OCI-LY7 (cell line): ENCODE measurements around the gene LUC7L3. TPM values are rescaled to one million over a fixed set of nuclear protein-coding genes. Genes with fewer than 3 reads are reported as not detected.

Source experiments
- BruUV-seq: library from RNA; stranded (reverse); fragments of 400-500 nt; replicated peaks from 2 replicates; lab custom pipeline; 2021; lab: Mats Ljungman, UMichigan
- CTCF ChIA-PET: fragments of 300-600 bp; sonication (Branson Sonifier 250); formaldehyde crosslinking; loops from one replicate; lab custom pipeline; 2022; ENCODE audit warnings: antibody characterized with exemption; ENCODE audit not compliant: unreplicated experiment; lab: Charles Lee
- POLR2A ChIA-PET: fragments of 300-600 bp; sonication (Branson Sonifier 250); formaldehyde crosslinking; loops from one replicate; lab custom pipeline; 2022; ENCODE audit warnings: antibody characterized with exemption; lab: Charles Lee
- DNase-seq: peaks from one replicate; pipeline ENCODE4 v3.0.0-alpha.2; 2015; ENCODE audit warnings: low spot score
- H2AFZ ChIP-seq: fragments of 200-600 bp; sonication (generic), shearing (Covaris generic); 2 replicates; pipeline ENCODE4 v1.6.1; 2014; ENCODE audit warnings: mild to moderate bottlenecking, antibody characterized with exemption, low read length, moderate library complexity
- H3K27ac ChIP-seq: fragments of 200-600 bp; sonication (generic); 2 replicates; pipeline ENCODE4 v1.5.1; 2014; ENCODE audit warnings: mixed run types, low read depth, mild to moderate bottlenecking, moderate library complexity, low read length, inconsistent platforms; ENCODE audit not compliant: poor library complexity, severe bottlenecking
- H3K36me3 ChIP-seq: fragments of 200-600 bp; sonication (generic); 2 replicates; pipeline ENCODE4 v1.6.1; 2014; ENCODE audit warnings: mild to moderate bottlenecking, antibody characterized with exemption, low read length, moderate library complexity, mixed read lengths; ENCODE audit not compliant: insufficient read depth
- H3K4me1 ChIP-seq: fragments of 200-600 bp; sonication (generic); 2 replicates; pipeline ENCODE4 v1.5.1; 2014; ENCODE audit warnings: mild to moderate bottlenecking, low read length; ENCODE audit not compliant: insufficient read depth, poor library complexity, severe bottlenecking
- H3K4me2 ChIP-seq: fragments of 200-600 bp; sonication (generic); 2 replicates; pipeline ENCODE4 v1.6.1; 2014; ENCODE audit warnings: mild to moderate bottlenecking, low read length
- H3K4me3 ChIP-seq: fragments of 200-600 bp; sonication (generic); 2 replicates; pipeline ENCODE4 v1.5.1; 2014; ENCODE audit warnings: mild to moderate bottlenecking, low read depth, low read length; ENCODE audit not compliant: poor library complexity, severe bottlenecking
- H3K79me2 ChIP-seq: fragments of 200-600 bp; sonication (generic); 2 replicates; pipeline ENCODE4 v1.6.1; 2016; ENCODE audit warnings: low read depth, mild to moderate bottlenecking, low read length, moderate library complexity, mixed read lengths; ENCODE audit not compliant: insufficient read depth
- H3K9me2 ChIP-seq: fragments of 200-600 bp; sonication (generic); 2 replicates; pipeline ENCODE4 v1.6.1; 2016; ENCODE audit warnings: mild to moderate bottlenecking, low read length, mixed read lengths; ENCODE audit not compliant: insufficient read depth
- H3K9me3 ChIP-seq: fragments of 200-600 bp; sonication (generic); 2 replicates; pipeline ENCODE4 v1.6.1; 2014; ENCODE audit warnings: mild to moderate bottlenecking, mixed run types, low read length, mixed read lengths
- H4K20me1 ChIP-seq: fragments of 200-600 bp; sonication (generic); 2 replicates; pipeline ENCODE4 v1.6.1; 2014; ENCODE audit warnings: mild to moderate bottlenecking, antibody characterized with exemption, low read length, moderate library complexity, mixed read lengths; ENCODE audit not compliant: insufficient read depth
- EZH2phosphoT487 ChIP-seq: fragments of 200-600 bp; sonication (generic); IDR thresholded peaks from 2 replicates; pipeline ENCODE4 v1.6.1; 2018; ENCODE audit warnings: low read depth, borderline replicate concordance, mild to moderate bottlenecking, mixed run types, antibody characterized with exemption, low read length, moderate library complexity, mixed read lengths
- intact Hi-C: fragments of 100-400 bp; cut with micrococcal nuclease; formaldehyde crosslinking; loops from one replicate; pipeline ENCODE4 v1.10.0; 2022; ENCODE audit not compliant: unreplicated experiment
- total RNA-seq, 2 experiments: library from RNA; depleted of rRNA in 1 of 2; stranded (reverse); fragments of >200 nt in 1 of 2; shearing (Covaris generic) in 1 of 2; gene quantifications; 2 replicates each; pipeline ENCODE4 v1.2.3, GENCODE V29; 2014 to 2022
- TF ChIP-seq, protein P1 (sequence below): fragments of 200-600 bp; sonication (generic); conservative IDR thresholded peaks from 2 replicates; pipeline ENCODE4 v1.5.1; 2014; ENCODE audit warnings: mild to moderate bottlenecking, antibody characterized with exemption, low read length, moderate library complexity, mixed read lengths

The LUC7L3 gene
- total RNA-seq, 2 experiments from 2014 or later: 109 to 190 TPM

DNA sequence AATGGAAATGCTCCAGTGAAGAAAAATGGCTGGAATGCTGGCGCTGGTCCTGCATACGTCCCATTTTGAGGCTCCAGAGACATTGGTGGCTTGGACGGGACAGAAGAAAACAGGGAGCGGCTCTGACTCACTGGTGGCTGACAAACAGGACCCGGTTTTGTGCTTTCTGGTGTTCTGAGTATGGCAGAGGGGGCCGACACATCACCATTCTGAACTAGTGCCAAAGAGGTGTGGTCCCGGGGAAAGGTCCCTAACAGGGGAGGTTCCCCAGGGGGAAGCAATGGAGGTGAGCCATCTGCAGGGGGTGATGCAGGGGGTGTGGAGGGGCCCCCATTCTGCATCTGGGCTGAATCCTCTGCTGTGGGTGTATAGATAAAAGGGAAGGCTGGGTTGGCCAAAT is 20.0 kb upstream of the LUC7L3 start:
- Histone ChIP-seq H2AFZ (no peak overlapping the region), H3K4me1 (no peaks in the 10 kb centered on the region), H3K36me3 (peaks cover 95% of the 10 kb centered on the region), H3K79me2 (peaks cover 23% of the 10 kb centered on the region; the same call in 1 of the 2 replicates), H3K4me2 (no peak overlapping the region), H4K20me1 (no peaks in the 10 kb centered on the region; the same call in 1 of the 2 replicates), H3K9me2 (no peaks in the 10 kb centered on the region), H3K9me3 (no peaks in the 10 kb centered on the region), H3K4me3 (no peak overlapping the region), H3K27ac (no peak overlapping the region)
- no peak for DNase-seq
- intact Hi-C loops: no loop called here
- POLR2A ChIA-PET: no interaction called here
- CTCF ChIA-PET: no interaction called here
- TF ChIP-seq EZH2phosphoT487: no peak
- TF ChIP-seq, protein P1, sequence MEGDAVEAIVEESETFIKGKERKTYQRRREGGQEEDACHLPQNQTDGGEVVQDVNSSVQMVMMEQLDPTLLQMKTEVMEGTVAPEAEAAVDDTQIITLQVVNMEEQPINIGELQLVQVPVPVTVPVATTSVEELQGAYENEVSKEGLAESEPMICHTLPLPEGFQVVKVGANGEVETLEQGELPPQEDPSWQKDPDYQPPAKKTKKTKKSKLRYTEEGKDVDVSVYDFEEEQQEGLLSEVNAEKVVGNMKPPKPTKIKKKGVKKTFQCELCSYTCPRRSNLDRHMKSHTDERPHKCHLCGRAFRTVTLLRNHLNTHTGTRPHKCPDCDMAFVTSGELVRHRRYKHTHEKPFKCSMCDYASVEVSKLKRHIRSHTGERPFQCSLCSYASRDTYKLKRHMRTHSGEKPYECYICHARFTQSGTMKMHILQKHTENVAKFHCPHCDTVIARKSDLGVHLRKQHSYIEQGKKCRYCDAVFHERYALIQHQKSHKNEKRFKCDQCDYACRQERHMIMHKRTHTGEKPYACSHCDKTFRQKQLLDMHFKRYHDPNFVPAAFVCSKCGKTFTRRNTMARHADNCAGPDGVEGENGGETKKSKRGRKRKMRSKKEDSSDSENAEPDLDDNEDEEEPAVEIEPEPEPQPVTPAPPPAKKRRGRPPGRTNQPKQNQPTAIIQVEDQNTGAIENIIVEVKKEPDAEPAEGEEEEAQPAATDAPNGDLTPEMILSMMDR: no peak
- no TSS peak for BruUV-seq

DNA sequence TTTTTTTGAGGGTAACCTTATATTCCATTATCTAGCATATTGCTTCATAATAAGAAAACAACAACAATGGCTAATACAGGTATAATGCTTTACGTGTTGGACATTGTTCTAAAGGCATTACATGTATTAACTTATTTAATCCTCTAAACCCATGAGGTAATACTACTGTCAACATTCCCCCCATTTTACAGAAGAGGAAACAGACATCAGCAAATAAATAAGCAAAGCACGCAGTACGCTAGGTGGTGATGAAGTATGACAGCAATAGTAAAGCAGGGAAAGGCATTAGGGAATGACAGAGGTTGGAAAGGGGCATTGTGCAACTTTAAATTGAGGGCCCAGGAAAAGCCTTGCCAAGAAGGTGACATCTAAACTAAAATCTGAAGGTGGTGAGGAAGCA is 16.2 kb upstream of the LUC7L3 start:
- Histone ChIP-seq H3K9me2 (no peaks in the 10 kb centered on the region), H3K4me2 (peak overlapping the region; percentile 22; the same call in 1 of the 2 replicates), H3K36me3 (peaks cover 73% of the 10 kb centered on the region), H3K9me3 (no peaks in the 10 kb centered on the region), H3K4me1 (peaks cover 8% of the 10 kb centered on the region), H2AFZ (no peak overlapping the region), H3K4me3 (no peak overlapping the region), H3K79me2 (peaks cover 52% of the 10 kb centered on the region), H4K20me1 (no peaks in the 10 kb centered on the region; the same call in 1 of the 2 replicates), H3K27ac (no peak overlapping the region)
- no TSS peak for BruUV-seq
- intact Hi-C loops: loop anchor here (10.0 kb wide), 1 partner anchor 218 kb away; no protein-coding TSS in a partner anchor
- POLR2A ChIA-PET: no interaction called here
- no peak for TF ChIP-seq EZH2phosphoT487
- TF ChIP-seq, protein P1: no peak
- no peak for DNase-seq
- CTCF ChIA-PET: no interaction called here

DNA sequence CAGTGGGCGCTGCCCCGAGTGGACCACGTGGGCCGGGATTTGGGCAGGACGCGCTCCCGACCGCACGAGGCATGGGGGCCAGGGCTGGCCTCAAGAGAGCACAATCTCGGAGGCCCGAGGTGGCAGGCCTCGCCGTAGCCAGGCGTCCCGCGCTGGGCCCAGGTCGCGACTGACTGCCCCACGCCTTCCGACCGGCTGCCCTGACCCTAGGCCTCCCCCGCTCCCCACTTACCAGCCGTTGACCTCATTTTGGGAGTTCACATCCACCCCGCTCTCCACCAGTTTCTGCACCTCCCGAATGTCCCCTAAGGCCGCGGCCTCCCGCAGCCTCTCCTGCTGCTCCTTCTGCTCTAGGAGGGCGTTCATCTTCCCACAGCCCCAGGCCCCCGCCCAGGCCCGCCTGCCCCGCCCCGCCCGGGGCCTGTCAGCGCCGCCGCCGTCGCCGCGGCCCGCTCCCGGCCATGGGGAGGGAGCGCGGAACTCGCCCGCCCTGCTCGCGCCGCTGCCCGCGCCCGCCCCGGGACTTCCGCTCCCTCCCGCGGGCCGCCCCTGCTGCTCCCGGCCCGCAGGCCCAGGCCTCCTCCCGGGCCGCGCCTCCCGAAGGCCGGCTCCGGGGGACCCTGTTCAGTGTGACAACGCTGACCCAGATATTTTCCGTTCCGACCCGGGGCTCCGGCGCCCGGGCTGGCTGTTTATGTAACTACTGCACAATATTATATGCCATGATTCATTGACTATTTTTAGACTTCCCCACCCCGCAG is 11.9 kb upstream of the LUC7L3 start, which contains the start of gene ANKRD40:
Gene ANKRD40, minus strand, starts transcription at position 626 of the 761 bp plus-strand sequence. Its CDS starts 260 bp downstream, at position 366.
- POLR2A ChIA-PET: interaction anchor here (0.7 to 1.3 kb wide), 2 partner anchors 12 to 440 kb away, joined by 3 to 10 read pairs; partner anchors contain the start of gene LUC7L3
- no peaks in the 10 kb centered on the region; the same call in 1 of the 2 replicates for H4K20me1 ChIP-seq
- TF ChIP-seq, protein P1: no peak
- TF ChIP-seq EZH2phosphoT487: no peak
- peak within 1 kb of the TSS; percentile 92 for H3K4me3 ChIP-seq
- peak; percentile 91 for DNase-seq
- peak within 1 kb of the TSS; percentile 95 for H2AFZ ChIP-seq
- intact Hi-C loops: loop anchor here (1.0 to 10.0 kb wide), 3 partner anchors 12 to 223 kb away; partner anchors contain the start of genes LUC7L3 and TOB1
- H3K4me1 ChIP-seq: peaks cover 32% of the 10 kb centered on the region
- CTCF ChIA-PET: no interaction called here
- no peaks in the 10 kb centered on the region for H3K9me3 ChIP-seq
- H3K27ac ChIP-seq: peak within 1 kb of the TSS; percentile 86
- TSS peak; percentile 42 for BruUV-seq
- peak within 1 kb of the TSS; percentile 96 for H3K4me2 ChIP-seq
- no peaks in the 10 kb centered on the region for H3K9me2 ChIP-seq
- H3K79me2 ChIP-seq: peaks cover 43% of the 10 kb centered on the region
- peaks cover 32% of the 10 kb centered on the region for H3K36me3 ChIP-seq
